T-helper 2 cell treated with Interferon-gamma antibody and Interleukin-4, amounts not matched to agents 5 μg/mL and 100 μg/mL, for 36 hours (primary cell): ENCODE measurements around the gene TRANK1.

ENCODE experiments used
- DNase-seq: peaks from one replicate; pipeline ENCODE4 v3.0.0; 2021; ENCODE audit warnings: low spot score
- H3K27ac Mint-ChIP-seq: one replicate; pipeline ENCODE4 v1.8.0; 2021; ENCODE audit warnings: mild to moderate bottlenecking, mixed read lengths
- H3K27me3 Mint-ChIP-seq: one replicate; pipeline ENCODE4 v1.8.0; 2021; ENCODE audit warnings: low read depth, mixed read lengths
- H3K36me3 Mint-ChIP-seq: one replicate; pipeline ENCODE4 v1.8.0; 2021; ENCODE audit warnings: low read depth, mixed read lengths
- H3K4me1 Mint-ChIP-seq: one replicate; pipeline ENCODE4 v1.8.0; 2021; ENCODE audit warnings: low read depth, mixed read lengths
- H3K4me3 Mint-ChIP-seq: one replicate; pipeline ENCODE4 v1.8.0; 2022; ENCODE audit warnings: mild to moderate bottlenecking, moderate library complexity, mixed read lengths
- H3K9me3 Mint-ChIP-seq: one replicate; pipeline ENCODE4 v1.8.0; 2021; ENCODE audit warnings: mixed read lengths

Gene TRANK1

DNA sequence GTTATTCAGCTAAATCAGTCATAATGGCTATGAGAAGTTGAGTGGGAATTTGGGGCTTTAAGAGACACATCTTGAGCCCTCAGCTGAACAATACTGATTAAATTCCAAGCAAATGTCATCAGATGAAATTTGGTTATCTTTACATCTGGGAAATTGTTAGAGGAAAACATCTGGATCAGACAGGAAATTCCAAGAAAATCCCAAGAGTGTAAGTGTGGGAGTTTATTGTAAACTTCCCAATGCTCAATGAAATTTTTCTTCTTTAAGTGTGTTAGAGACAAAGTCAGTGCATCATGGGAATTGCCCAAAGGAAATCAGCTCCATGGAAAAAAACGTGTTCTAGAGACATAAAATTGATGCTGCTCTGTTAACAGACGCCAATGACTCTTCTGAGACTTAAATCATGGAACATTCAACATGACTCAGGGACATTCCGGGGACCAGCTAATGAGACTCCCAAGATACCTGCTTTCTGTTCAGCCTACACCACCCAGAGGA is 160.7 kb downstream of the TRANK1 start:
- Mint-ChIP-seq H3K36me3 (no peaks in the 10 kb centered on the region), H3K9me3 (no peaks in the 10 kb centered on the region), H3K4me3 (no peak overlapping the region), H3K27ac (no peak overlapping the region), H3K4me1 (no peaks in the 10 kb centered on the region), H3K27me3 (peaks cover 22% of the 10 kb centered on the region)
- DNase-seq, result no peak

DNA sequence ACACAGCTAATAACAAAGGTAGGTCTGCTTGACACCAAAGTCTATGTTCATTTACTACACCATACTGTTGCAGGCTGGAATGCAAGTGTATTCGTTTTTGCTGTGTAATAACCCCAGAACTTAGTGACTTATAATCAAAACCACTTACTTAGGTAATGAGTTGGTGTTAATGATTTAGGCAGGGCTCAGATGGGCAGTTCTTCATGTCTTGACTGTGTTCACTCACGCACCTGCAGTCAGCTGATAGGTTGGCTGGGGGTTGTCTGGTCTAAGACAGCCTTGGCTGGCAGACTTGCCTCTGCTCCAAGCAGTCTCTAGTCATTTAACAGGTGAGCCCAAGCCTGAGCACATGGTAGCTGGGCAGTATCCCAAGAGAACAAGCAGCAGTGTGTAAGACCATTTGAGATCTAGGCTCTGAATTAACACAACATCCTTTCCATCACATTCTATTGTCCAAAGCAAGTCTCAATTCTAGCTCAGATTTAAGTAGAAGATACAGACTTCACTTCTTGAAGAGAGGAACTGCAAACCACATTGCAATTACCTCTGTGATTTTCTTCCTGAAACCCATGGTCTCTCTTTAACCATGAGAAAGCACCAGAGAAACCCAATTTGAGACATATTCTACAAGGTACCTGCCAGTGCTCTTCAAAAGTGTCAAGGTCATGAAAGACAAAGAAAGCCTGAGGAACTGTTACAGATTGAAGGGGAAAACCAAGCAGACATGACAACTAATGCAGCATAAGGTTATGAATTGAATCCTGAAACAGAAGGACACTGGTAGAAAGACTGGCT is 167.2 kb downstream of the TRANK1 start:
- no peak overlapping the region for H3K4me3 Mint-ChIP-seq
- H3K27ac Mint-ChIP-seq, result no peak overlapping the region
- H3K27me3 Mint-ChIP-seq, result peaks cover 35% of the 10 kb centered on the region
- no peaks in the 10 kb centered on the region for H3K4me1 Mint-ChIP-seq
- H3K9me3 Mint-ChIP-seq, result no peaks in the 10 kb centered on the region
- DNase-seq, result no peak
- H3K36me3 Mint-ChIP-seq, result no peaks in the 10 kb centered on the region
